GM21619 (cell line): Measurements from ENCODE around the gene SLC2A5.
"Not testable (repeated sequence)": the region's sequence is repeated elsewhere in the genome, so short reads cannot be mapped to it uniquely, and the experiment has no call there.

Experiments used
- ATAC-seq: cut with Tn5 transposase; IDR thresholded peaks from one replicate; pipeline ENCODE4 v1.9.1; 2021; ENCODE audit not compliant: unreplicated experiment

The SLC2A5 gene

DNA sequence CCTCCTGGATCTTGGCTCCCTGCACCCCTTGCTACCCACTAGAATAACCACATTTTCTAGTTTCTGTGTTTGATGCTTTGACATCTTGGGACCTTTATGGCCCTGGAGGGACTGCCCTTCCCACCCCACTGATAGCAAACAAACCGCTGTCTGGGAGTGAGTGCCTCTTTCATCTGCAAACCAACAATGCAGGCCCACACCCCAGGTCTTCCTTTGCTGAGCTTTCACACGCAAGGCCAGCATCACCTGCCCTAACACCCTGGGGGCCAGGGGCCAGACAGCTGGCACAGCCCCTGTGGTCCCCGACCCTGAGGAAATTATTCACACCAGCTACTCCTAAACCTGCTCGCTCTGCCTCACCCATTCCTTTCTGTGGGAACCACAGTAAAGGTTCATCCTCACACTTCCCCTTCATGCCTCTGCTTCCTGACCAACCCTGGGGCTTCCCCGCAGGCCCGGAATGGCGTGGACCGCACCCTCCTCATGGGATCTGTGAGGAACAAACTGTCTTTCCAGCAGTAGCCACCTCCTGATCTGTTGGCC lies 58.6 kb downstream of the SLC2A5 start:
- ATAC-seq: peak; percentile 46

DNA sequence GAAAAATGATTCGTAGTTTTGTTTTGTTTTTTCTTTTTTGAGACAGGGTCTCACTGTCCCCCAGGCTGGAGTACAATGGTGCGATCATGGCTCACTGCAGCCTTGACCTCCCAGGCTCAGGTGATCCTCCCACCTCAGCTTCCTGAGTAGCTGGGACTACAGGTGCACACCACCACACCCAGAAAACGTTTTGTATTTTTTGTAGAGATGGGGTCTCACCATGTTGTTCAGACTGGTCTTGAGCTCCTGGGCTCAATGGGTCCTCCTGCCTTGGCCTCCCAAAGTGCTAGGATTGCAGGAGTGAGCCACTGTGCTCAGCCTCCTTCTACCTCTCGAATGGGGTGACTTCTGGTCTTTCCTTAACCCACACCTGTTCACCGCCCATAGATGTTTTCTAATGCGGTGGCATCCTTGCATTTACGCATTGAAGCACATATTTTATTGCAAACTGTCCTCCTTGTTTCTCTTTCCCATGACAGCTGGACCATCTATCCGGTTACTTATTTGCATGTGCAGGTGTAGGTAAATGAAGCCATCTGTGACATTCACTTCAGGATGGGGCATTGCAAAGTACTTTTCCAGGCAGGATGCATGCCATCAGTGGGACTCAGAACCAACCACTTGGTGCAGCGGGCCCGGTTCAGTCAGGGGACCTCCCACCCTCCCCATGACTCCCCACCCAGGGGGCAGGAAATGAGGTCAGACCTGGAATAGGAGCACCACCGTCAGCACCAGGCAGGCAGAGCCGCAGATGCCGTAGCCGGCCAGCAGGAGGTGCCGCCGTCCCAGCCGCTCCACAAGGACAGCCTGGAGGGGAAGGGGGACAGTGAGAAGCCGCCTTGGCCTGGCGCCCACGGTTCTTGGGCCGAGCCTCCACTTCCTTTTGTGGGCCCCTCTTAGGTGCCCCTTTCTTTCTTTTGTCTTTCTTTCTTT lies 59.7 kb downstream of the SLC2A5 start:
- ATAC-seq: no peak

DNA sequence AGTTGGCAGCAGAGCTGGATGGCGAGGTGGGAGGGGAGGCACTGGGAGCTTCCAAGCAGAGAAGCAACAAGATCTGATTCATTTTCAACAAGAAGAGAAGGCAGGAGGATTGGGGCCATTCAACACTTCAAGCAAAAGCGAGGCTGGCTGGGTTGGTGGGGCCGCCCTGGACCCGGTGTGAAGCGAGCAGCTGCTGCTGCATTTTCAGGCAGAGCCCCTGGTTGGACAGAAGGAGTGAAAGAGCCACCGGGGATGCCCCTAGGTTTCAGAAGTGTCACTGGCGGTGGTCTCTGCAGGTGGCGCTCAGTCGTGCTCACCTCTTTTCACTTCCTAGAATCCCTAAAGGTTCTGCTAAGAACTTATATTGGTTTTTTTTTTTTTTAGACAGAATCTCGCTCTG lies 61.2 kb downstream of the SLC2A5 start:
- no peak for ATAC-seq

DNA sequence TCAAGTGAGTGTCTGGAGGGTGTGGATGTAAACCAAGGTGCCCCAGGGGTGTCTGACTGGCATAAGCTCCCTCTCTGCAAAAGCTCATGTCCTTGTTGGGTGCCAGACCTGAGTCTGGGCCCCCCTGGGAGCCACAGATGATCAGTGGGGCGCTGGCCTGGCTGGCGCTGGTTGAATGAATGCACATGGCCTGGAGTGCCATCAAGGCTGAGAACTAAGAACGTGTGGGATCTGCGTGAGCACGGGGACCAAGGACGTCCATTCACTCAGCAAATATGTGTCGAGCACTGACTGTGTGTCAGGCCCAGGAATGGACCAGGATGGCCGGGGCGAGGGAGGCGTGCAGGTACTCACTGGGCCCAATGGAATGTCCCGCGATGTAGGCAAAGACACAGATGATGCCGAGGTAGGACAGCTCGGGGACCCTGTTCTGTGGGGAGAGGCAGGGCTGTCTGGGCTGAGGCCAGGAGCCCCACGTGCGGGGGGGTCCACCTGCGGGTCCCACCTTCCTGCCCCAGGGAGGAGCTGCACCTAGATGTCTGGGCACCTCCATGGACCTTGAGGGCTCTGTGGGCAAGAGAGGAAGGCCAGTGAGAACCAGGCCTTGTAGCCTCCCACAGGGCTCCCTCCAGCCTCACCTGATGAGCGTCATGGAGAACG lies 62.3 kb downstream of the SLC2A5 start:
- no peak for ATAC-seq

DNA sequence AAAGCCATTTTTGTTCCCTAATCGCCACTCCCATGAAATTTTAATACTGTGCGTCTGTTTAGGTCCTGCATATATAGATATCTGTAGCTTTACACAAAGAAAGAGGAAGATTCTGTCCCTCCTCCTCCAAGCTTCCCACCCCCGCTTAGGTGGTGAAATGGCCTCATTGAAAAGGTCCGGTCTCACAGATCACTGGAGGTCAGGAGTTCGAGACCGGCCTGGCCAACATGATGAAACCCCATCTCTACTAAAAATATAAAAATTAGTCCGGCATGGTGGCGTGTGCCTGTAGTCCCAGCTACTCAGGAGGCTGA lies 64.1 kb downstream of the SLC2A5 start:
- no peak for ATAC-seq

DNA sequence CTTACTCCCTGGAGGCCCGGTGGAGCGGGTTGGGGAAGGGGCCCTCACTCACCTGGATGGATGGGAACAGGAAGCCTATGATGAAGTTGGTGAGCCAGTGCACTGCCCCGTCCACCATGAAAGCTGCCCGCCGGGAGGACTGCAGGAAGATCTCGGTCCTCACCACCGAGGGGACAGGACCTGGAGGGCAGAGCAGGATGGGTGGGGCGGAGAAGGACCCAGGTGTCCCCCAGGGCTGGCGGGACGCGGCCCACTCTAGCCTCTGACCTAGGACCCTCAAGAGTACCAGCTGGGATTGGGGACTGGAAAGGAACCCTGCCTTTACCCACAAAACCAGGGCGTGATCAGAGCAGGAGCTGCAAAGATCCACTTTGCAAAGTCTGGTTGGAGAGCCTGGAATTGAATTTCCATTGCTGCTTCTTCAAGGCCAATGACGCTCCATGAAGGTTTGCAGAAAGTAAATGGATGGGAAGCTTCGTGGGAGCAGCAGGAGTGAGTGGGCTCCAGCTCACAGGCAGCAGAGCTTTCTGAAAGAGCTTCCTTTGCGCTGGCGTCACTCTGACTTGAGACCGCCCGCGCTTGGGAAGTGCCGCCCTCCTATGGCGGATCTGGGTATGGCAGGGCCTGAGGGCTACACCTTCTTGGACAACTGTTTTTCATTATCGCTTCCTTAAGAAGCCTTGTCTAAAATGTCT lies 64.6 kb downstream of the SLC2A5 start:
- peak; percentile 58 for ATAC-seq

DNA sequence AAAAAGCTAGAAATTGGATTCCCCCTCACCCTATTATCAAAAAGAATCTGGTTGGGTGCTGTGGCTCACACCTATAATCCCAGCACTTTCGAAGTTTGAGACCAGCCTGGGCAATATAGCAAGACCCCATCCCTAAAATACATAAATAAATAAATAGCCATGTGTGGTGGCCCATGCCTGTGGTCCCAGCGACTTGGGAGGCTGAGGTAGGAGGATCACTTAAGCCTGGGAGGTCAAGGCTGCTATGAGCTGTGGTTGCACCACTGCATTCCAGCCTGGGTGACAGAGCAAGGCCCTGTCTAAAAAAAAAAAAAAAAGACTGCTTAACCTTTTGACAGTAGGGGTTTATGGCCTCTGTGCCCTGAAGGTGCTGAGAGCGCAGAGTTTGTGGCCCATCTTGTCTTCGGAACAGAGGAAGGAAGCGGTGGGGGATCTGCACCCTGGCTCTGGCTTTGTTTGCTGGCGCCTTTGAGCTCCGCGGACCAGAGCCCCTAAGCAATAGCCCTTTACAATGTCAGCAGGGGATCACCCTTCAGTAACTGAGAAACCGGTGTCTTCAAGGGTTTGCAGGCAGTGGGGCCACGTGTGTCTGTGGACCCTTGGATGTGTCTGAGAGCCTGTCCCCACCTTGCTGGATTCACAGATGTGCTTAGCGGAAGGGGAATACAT lies 65.3 kb downstream of the SLC2A5 start:
- no peak for ATAC-seq

DNA sequence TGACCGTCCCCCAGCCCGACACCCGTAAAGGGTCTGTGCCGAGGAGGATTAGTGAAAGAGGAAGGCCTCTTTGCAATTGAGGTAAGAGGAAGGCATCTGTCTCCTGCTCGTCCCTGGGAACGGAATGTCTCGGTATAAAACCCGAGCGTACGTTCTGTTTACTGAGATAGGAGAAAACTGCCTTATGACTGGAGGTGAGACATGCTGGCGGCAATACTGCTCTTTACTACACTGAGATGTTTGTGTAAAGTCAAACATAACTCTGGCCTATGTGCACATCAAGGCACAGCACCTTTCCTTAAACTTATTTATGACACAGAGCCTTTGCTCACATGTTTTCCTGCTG lies 67.2 kb downstream of the SLC2A5 start:
- ATAC-seq: not testable (repeated sequence)

DNA sequence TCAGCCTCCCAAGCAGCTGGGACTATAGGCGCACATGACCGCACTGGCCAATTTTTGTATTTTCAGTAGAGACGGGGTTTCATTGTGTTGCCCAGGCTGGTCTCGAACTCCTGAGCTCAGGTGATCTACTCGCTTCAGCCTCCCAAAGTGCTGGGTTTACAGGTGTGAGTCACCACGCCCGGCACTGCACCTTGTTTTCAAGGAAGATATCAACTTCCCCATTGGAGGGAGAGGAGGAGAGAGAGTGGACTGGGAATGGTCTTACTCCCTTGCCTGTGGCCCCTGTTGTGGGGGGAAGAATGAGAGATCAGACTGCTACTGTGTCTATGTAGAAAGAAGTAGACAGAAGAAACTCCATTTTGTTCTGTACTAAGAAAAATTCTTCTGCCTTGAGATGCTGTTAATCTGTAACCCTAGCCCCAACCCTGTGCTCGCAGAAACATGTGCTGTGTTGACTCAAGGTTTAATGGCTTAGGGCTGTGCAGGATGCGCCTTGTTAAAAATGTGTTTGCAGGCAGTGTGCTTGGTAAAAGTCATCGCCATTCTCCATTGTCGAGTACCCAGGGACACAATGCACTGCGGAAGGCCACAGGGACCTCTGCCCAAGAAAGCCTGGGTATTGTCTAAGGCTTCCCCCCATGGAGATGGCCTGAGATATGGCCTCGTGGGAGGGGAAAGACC lies 67.8 kb downstream of the SLC2A5 start:
- not testable (repeated sequence) for ATAC-seq

DNA sequence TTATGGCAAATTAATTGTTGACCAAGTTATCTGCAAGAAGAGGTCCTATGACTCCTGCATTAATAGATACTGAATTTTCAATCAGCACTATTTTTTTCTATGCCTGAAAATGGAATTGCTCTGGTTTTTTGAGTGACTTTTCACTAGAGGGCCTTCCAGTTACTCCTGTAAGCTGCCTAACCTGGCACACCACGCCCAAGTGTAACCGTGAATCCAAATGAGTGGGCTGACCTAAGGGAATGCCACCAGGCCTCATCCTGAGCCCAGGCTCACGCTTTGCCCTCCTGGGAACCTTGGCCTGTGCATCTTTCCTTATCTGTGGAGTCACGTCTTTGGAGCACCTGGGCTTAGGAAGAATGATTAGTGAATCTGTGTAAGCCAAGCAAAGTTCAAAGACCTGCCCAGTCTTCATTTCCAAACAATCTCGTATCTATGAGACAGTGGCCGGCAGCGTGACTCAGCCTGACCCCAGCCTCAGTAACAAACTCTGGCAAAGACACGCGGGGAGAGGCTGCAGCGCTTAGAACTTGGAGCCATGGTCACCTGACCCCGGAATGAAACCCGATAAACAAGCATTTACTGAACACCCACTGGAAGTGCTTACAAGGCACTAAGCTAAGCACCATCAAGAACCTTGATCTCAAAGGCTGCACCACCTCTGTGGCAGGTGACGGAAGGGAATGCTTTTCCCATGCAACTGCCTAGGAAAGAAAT lies 75.3 kb downstream of the SLC2A5 start:
- not testable (repeated sequence) for ATAC-seq

DNA sequence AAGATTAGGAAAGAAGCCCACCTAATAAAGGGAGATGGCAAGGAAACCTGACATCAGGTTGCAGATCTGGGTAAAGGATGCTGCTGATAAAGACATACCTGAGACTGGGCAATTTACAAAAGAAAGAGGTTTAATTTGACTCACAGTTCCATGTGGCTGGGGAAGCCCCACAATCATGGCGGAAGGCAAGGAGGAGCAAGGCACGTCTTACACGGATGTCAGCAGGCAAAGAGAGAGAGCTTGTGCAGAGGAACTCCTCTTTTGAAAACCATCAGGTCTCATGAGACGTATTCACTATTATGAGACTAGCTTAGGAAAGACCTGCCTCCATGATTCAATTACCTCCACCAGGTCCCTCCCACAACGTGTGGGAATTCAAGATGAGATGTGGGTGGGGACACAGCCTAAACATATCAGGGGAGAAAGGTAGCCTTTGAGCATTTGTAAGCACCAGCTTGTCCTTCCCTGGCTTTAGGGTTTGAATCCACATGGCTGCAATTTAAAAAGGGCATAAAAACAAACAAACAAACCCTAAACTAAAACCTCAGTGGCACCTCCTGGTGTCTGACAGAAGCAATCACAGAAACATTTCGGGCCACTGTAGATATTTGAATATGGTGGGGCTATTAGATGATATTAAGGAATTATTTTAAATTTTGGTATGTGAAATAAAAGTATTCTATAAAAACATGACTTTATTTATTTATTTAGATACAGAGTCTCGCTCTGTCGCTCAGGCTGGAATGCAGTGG lies 76.3 kb downstream of the SLC2A5 start:
- ATAC-seq: no peak

DNA sequence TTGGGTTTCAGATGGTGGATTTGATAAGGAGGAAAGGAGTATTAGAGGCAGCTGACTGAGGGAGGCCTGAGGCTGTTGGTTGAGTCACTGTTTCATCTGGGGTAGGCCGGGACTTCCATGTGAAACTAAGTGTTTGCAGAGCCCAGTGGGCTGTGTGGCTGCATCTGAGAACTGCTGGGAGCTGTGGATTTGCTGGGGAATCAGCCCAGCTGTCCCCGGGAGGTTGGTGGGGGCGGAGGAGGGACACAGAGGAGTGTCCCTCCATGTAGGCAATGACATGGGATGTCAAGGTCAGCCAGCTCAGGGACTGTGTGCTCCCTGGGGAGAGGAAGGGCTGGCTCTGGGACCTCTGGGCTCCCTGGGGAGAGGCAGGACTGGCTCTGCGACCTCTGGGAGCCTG lies 79.6 kb downstream of the SLC2A5 start:
- ATAC-seq: no peak

DNA sequence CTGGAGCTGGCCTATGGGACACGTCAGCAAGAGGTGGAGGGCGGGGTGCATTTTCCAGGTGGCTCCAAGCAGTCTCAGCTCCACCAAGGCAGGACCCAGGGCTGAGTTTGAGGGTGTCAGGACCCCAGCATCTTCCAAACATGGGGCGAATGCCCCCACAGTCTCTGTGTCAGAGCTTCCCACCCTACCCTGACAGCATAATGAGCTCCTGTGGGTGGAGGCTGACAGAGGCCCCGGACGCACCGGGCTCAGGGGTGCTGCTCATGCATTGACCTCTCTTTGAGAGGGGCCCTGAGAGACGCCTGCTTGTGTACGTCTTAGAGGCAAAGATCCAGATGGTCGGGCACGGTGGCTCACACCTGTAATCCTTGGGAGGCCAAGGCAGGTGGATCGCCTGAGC lies 80.4 kb downstream of the SLC2A5 start:
- ATAC-seq: no peak

DNA sequence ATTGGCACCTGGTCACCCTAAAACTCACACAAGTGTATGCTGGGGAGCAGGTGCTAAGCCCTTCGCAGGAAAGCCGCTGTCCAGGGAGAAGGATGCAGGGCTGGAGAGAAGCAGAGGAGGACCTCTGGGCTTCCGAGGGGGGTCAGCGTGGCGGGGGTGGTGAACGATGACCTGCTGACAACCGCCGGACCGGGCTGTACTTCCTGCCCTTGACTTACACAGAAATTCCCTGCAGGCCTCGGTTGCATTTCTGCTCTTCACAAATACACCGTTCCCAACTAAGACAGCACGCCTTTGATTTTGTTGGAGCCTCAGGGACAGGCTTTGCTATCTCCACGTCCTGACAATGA lies 80.8 kb downstream of the SLC2A5 start:
- ATAC-seq: no peak

DNA sequence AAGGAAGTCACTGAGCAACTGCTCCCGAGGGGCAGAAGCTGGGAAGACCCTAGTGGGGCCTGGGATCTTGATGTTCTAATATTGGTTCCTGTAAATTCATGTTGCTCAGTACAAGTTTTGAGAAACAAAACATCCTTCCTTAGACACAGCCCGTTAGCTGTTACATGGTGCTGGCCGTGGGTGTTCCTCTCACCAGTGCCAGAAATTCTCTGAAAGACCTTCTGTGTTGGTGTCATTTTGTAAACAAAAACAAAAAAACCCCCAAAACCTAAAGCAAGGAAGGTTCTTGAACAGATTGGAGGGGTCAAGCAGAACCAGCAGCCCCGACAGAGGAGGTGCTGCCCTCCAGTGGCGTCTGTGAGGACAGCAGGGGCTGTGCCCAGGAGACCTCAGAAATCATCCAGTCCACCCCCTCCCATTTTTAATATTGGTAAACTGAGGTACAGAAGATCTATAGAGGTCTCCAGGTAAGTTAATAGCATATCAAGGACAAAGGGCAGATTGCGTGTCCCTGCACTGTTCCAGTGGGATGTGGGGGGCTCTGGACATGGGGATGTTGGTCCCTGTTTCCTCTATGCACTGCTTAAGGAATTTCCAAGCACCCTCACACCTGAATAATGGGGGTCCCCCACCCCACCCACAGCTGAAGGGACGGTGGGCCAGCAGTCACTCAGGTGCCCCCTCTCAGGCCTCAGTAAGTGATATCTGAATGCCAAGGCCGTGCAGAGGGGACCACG lies 81.4 kb downstream of the SLC2A5 start:
- ATAC-seq: no peak

DNA sequence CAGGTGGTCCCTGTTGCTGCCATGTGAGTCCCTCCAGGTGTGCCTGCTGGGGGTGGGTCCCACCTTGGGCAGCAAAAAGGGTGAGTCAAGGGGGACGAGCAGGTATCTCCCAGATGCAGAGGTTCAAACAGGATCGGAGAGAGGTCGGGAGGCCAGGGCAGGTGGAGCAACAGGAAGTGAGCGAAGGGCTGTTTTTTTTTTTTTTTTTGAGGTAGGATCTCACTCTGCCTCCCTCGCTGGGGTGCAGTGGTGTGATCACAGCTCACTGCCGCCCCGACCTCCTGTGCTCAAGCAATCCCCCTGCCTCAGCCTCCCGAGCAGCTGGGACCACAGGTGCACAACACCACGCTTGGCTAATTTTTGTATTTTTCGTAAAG lies 82.6 kb downstream of the SLC2A5 start:
- no peak for ATAC-seq

DNA sequence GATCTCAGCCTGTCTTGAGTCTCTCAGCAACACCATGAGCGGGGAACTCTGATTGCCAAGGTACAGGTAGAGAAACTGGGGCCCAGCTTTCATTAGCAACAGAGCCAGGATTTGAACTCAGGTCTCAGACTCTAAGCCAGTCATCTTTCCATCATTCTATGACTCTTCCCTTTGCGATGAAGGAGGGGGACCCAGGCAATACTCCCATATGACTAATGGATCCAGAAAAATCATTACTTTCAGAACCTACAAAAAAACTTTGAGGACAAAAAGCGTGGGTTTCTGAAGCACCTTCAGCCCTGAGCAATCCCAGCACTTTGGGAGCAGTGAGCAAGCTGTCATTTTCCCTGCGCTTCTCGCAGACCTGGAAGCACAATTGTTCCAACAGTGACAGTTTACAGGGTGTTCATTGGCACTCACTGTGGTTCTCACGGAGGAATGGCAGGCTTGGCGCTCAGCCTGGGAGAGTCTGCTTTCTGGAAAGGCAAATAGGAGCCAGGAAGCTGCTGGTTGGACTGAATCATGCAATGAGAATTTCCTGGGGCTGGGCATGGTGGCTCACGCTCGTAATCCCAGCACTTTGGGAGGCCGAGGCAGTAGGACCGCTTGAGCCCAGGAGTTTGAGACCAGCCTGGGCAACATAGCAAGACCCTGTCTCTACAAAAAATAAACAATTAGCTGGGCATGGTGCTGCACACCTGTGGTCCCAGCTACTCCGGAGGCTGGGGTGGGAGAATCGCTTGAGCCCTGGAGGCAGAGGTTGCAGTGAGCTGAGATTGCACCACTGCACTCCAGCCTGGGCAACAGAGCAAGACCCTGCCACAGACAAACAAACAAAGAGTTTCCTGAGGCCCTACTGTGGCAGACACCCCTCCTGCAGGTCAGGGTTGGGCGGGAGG lies 83.3 kb downstream of the SLC2A5 start:
- ATAC-seq: no peak
